Endothelial cell of umbilical vein (primary cell): ENCODE results near the gene ELF4. TPM values are rescaled to one million over a fixed set of nuclear protein-coding genes. Genes with fewer than 3 reads are reported as not detected.

ENCODE experiments used
- BruUV-seq: library from RNA; stranded (reverse); fragments of 400-500 nt; replicated peaks from 2 replicates; lab custom pipeline; 2021; lab: Mats Ljungman, UMichigan
- CTCF ChIA-PET: fragments of 300-600, 350-600 bp; sonication (Branson Sonifier 250); formaldehyde crosslinking; loops from one replicate; lab custom pipeline; 2021; ENCODE audit warnings: antibody characterized with exemption, inconsistent platforms; lab: Charles Lee
- POLR2A ChIA-PET: fragments of 300-600, 350-600 bp; sonication (Branson Sonifier 250); formaldehyde crosslinking; loops from one replicate; lab custom pipeline; 2021; ENCODE audit warnings: antibody characterized with exemption, inconsistent platforms; lab: Charles Lee
- DNase-seq: peaks from one replicate; pipeline ENCODE4 v3.0.0-alpha.2; 2011; ENCODE audit warnings: low read depth, low spot score
- FAIRE-seq: peaks from 2 replicates; lab custom pipeline; 2011; peaks lifted over from hg19 to GRCh38; lab: Jason Lieb, UNC
- H2AFZ ChIP-seq: 2 replicates; pipeline ENCODE4 v1.6.0; 2012; ENCODE audit warnings: low read depth, low read length, control low read depth, inconsistent platforms
- H3K27ac ChIP-seq: 2 replicates; pipeline ENCODE4 v1.5.1; 2011; ENCODE audit warnings: low read depth, mild to moderate bottlenecking, control low read depth, low read length, moderate library complexity; ENCODE audit not compliant: insufficient read depth
- H3K27me3 ChIP-seq, 2 experiments: 2 replicates each; pipeline versions ENCODE4 v1.6.0 to v1.6.1; 2011; ENCODE audit warnings: low read length in 2 of 2, mixed read lengths in 1 of 2; ENCODE audit not compliant: control insufficient read depth in 2 of 2, insufficient read depth in 2 of 2
- H3K36me3 ChIP-seq, 2 experiments: 2 replicates in 1 of 2; 3 replicates in 1 of 2; pipeline ENCODE4 v1.5.1; 2011; ENCODE audit warnings: low read length in 2 of 2, mild to moderate bottlenecking in 1 of 2, moderate library complexity in 1 of 2; ENCODE audit not compliant: control insufficient read depth in 2 of 2, insufficient read depth in 2 of 2; ENCODE audit errors: extremely low read depth in 1 of 2
- H3K4me1 ChIP-seq: 3 replicates; pipeline ENCODE4 v1.5.1; 2011; ENCODE audit warnings: mild to moderate bottlenecking, low read length; ENCODE audit not compliant: control insufficient read depth, insufficient read depth; ENCODE audit errors: extremely low read depth
- H3K4me2 ChIP-seq: 2 replicates; pipeline ENCODE4 v1.6.1; 2011; ENCODE audit warnings: low read length, control low read depth, mixed read lengths; ENCODE audit not compliant: insufficient read depth
- H3K4me3 ChIP-seq, 3 experiments: fragments of 200-600 bp in 1 of 3; sonication (generic), shearing (Covaris generic) in 1 of 3; replicated peaks in 1 of 3; 2 replicates each; pipeline ENCODE4 v1.5.1; 2011 to 2016; ENCODE audit warnings: control low read depth in 3 of 3, low read length in 3 of 3, mild to moderate bottlenecking in 2 of 3, inconsistent platforms in 1 of 3, low read depth in 1 of 3, moderate library complexity in 1 of 3; ENCODE audit not compliant: insufficient read depth in 1 of 3
- H3K79me2 ChIP-seq: 2 replicates; pipeline ENCODE4 v1.6.0; 2012; ENCODE audit warnings: low read length, inconsistent platforms; ENCODE audit not compliant: control insufficient read depth, insufficient read depth
- H3K9ac ChIP-seq: replicated peaks from 2 replicates; pipeline ENCODE3; 2011; ENCODE audit warnings: low read length, control low read depth; ENCODE audit not compliant: insufficient read depth; ENCODE audit errors: extremely low read depth
- H3K9me1 ChIP-seq: replicated peaks from 3 replicates; pipeline ENCODE4 v1.6.0; 2011; ENCODE audit warnings: mild to moderate bottlenecking, low read length; ENCODE audit not compliant: control insufficient read depth, insufficient read depth; ENCODE audit errors: extremely low read depth
- H3K9me3 ChIP-seq: replicated peaks from 2 replicates; pipeline ENCODE4 v1.5.1; 2012; ENCODE audit warnings: low read length, inconsistent platforms; ENCODE audit not compliant: control insufficient read depth, insufficient read depth
- H4K20me1 ChIP-seq: replicated peaks from 2 replicates; pipeline ENCODE3; 2011; ENCODE audit warnings: mild to moderate bottlenecking, low read length; ENCODE audit not compliant: control insufficient read depth, insufficient read depth; ENCODE audit errors: extremely low read depth
- EZH2 ChIP-seq: IDR thresholded peaks from 2 replicates; pipeline ENCODE4 v1.6.1; 2012; ENCODE audit warnings: borderline replicate concordance, low read depth, mild to moderate bottlenecking, moderate library complexity, low read length, inconsistent platforms; ENCODE audit not compliant: severe bottlenecking
- FOS ChIP-seq: IDR thresholded peaks from 2 replicates; pipeline ENCODE4 v1.6.1; 2011; ENCODE audit warnings: mild to moderate bottlenecking, low read length, moderate library complexity, borderline replicate concordance; ENCODE audit not compliant: insufficient read depth
- GATA2 ChIP-seq: IDR thresholded peaks from 2 replicates; pipeline ENCODE4 v1.7.0; 2011; ENCODE audit warnings: low read depth, mild to moderate bottlenecking, moderate library complexity, mixed read lengths, low read length; ENCODE audit not compliant: insufficient read length, insufficient read depth
- POLR2AphosphoS5 ChIP-seq: IDR thresholded peaks from 2 replicates; pipeline ENCODE4 v1.6.1; 2012; ENCODE audit warnings: low read depth, mild to moderate bottlenecking, control low read depth, low read length, moderate library complexity; ENCODE audit not compliant: insufficient read depth
- dilution Hi-C: fragments of 300-500 bp; cut with MboI; formaldehyde crosslinking; loops from one replicate; pipeline ENCODE4 v1.15.0; 2019; ENCODE audit warnings: low sequenced_read_pairs; ENCODE audit not compliant: extremely low pct_ligation_motif_present
- intact Hi-C: fragments of 100-400 bp; cut with micrococcal nuclease; formaldehyde crosslinking; loops from one replicate; pipeline ENCODE4 v1.10.0; 2022
- polyA plus RNA-seq, 4 experiments: library from polyadenylated mRNA; depleted of rRNA in 3 of 4; stranded (reverse) in 3 of 4; unstranded in 1 of 4; fragments of >200 nt; gene quantifications; 2 replicates each; pipeline versions ENCODE4 v1.2.1 to v1.2.3, GENCODE V29; 2011 to 2012; ENCODE audit warnings: missing spikeins in 1 of 4
- total RNA-seq: library from RNA; stranded (reverse); gene quantifications from 2 replicates; pipeline ENCODE4 v1.2.3, GENCODE V29; 2021
- TF ChIP-seq, protein P1 (sequence below), 2 donors: IDR thresholded peaks; 1 replicate in 1 of 2; 2 replicates in 1 of 2; pipeline ENCODE4 v1.5.1; 2011; ENCODE audit warnings: low read length in 2 of 2, mild to moderate bottlenecking in 2 of 2, moderate library complexity in 2 of 2, control low read depth in 1 of 2, inconsistent platforms in 1 of 2, low read depth in 1 of 2; ENCODE audit not compliant: insufficient read depth in 1 of 2; ENCODE audit errors: extremely low read depth in 1 of 2

Gene ELF4
- total and polyA plus RNA-seq, 2 donors (not counting 3 experiments of a cell fraction or from before 2014, with no cell fraction given): 31.9 to 33.4 TPM

DNA sequence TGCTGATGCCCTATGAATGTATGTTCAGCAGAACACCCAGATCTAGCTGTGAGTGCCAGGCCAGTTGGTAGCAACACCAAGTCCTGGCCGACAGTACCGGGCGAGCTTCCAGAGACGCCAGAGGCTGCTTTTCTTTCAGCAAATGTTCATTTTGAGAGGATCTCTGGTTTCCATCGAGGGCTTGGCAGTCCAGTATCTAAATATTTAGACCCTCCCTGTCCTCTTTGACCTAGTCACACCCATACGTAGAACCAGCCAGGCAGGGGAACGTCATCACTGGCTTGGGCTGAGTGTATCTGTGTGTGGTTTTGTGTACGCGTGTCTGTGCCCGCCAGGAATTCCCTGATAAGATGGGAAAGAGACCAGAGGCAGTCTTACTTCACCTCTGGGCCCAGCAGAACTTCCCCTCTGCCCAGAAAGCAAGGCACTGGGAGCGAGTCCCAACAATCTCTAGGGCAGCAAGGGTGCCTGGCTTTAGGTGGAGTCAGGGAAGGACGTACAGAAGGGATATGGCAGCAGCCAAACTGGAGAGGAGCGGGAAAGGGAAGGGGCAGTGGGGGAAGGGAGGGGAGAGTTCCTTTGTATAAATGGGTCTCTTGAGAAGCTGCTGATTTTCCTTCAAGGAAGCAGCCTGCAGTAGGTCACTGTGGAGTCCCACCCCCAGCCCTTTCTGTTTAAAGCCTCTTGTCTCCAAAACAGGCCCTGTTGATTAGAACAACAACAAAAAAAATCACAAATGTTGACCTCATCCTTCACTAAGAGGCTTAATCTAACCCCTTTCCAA, 15.0 kb upstream of the ELF4 start:
- Histone ChIP-seq H2AFZ (no peak overlapping the region), H3K9me3 (no peaks in the 10 kb centered on the region), H3K4me3 (no peak overlapping the region), H3K4me2 (peak overlapping the region; percentile 11), H3K9me1 (no peaks in the 10 kb centered on the region), H3K36me3 (peaks cover 0 to 5% of the 10 kb centered on the region in 2 experiments), H4K20me1 (no peaks in the 10 kb centered on the region), H3K9ac (no peak overlapping the region), H3K4me1 (peaks cover 12% of the 10 kb centered on the region), H3K79me2 (no peaks in the 10 kb centered on the region), H3K27ac (peak overlapping the region; percentile 32), H3K27me3 (no peaks in the 10 kb centered on the region)
- intact Hi-C loops: no loop called here
- dilution Hi-C loops: no loop called here
- no TSS peak for BruUV-seq
- peak; percentile 31 for DNase-seq
- TF ChIP-seq FOS: no peak
- POLR2A ChIA-PET: no interaction called here
- CTCF ChIA-PET: interaction anchor here (1.4 kb wide), 1 partner anchor 46 kb away, joined by 4 read pairs; no protein-coding TSS in a partner anchor
- no peak for FAIRE-seq

DNA sequence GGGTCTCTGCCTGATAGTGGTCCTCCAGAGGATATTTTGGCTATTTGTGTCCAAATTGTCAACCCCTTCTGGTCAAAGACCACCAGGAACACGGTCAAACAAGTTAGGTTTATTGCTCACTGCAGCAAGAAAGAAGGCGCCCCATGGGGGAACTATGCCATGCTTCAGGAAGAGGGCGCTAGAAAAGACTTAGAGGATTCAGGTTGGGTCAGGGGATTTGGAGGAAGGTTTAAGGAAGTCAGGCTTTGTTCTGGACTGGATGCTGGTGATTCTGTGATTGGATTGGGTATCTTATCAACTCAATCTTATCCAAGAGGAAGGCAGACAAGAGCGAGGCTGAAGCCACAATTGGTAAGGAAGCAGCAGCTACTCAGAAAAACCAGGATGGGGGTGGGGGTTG, 14.3 kb upstream of the ELF4 start:
- Histone ChIP-seq H3K4me1 (peaks cover 19% of the 10 kb centered on the region), H3K9ac (no peak overlapping the region), H3K79me2 (no peaks in the 10 kb centered on the region), H3K27me3 (no peaks in the 10 kb centered on the region), H3K27ac (peak overlapping the region; percentile 32), H4K20me1 (no peaks in the 10 kb centered on the region), H3K9me3 (no peaks in the 10 kb centered on the region), H3K4me2 (peak overlapping the region; percentile 11), H3K4me3 (no peak overlapping the region), H2AFZ (no peak overlapping the region), H3K9me1 (no peaks in the 10 kb centered on the region), H3K36me3 (peaks cover 0 to 2% of the 10 kb centered on the region in 2 experiments)
- ChIA-PET POLR2A (no interaction called here), CTCF (interaction anchor here (1.4 kb wide), 1 partner anchor 45 kb away, joined by 4 read pairs; no protein-coding TSS in a partner anchor)
- BruUV-seq: no TSS peak
- FAIRE-seq (peak; percentile 80), DNase-seq (peak; percentile 6)
- dilution Hi-C loops (no loop called here), intact Hi-C loops (loop anchor here (1.0 kb wide), 1 partner anchor 68 kb away; no protein-coding TSS in a partner anchor)
- TF ChIP-seq, protein P1, sequence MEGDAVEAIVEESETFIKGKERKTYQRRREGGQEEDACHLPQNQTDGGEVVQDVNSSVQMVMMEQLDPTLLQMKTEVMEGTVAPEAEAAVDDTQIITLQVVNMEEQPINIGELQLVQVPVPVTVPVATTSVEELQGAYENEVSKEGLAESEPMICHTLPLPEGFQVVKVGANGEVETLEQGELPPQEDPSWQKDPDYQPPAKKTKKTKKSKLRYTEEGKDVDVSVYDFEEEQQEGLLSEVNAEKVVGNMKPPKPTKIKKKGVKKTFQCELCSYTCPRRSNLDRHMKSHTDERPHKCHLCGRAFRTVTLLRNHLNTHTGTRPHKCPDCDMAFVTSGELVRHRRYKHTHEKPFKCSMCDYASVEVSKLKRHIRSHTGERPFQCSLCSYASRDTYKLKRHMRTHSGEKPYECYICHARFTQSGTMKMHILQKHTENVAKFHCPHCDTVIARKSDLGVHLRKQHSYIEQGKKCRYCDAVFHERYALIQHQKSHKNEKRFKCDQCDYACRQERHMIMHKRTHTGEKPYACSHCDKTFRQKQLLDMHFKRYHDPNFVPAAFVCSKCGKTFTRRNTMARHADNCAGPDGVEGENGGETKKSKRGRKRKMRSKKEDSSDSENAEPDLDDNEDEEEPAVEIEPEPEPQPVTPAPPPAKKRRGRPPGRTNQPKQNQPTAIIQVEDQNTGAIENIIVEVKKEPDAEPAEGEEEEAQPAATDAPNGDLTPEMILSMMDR (IDR thresholded peaks at IDR 0.05; ENCODE audit: extremely low read depth in 1 of 2, insufficient read depth in 1 of 2, low read depth in 1 of 2, low read length in 2 of 2): no peak
- TF ChIP-seq POLR2AphosphoS5: no peak
- TF ChIP-seq GATA2: no peak
- TF ChIP-seq EZH2: no peak
